HG02852 (cell line): ENCODE results near the gene FUT2.

Experiments
- ATAC-seq: cut with Tn5 transposase; IDR thresholded peaks from one replicate; pipeline ENCODE4 v1.9.1; 2021; ENCODE audit warnings: mild to moderate bottlenecking, moderate library complexity; ENCODE audit not compliant: unreplicated experiment

FUT2 gene

GRCh38 chr19:48749571-48750198 lies 53.9 kb downstream of the FUT2 start:
- ATAC-seq: no peak

GRCh38 chr19:48750351-48750750 lies 54.6 kb downstream of the FUT2 start:
- ATAC-seq: no peak

GRCh38 chr19:48750771-48751504 lies 55.2 kb downstream of the FUT2 start:
- ATAC-seq: no peak

- no peak for ATAC-seq
These were observed 56.2 kb downstream of the FUT2 start for GRCh38 chr19:48751845-48752495.

- no peak for ATAC-seq
These were observed 57.0 kb downstream of the FUT2 start, which contains the start of gene FUT1 for GRCh38 chr19:48752496-48753365. FUT1 (minus strand) TSS chr19:48752641; CDS start chr19:48751281, 1,360 bp downstream.

- ATAC-seq: no peak
These were observed 59.4 kb downstream of the FUT2 start, which contains the start of gene FGF21 for GRCh38 chr19:48755084-48755641. FGF21 (plus strand) TSS chr19:48755524; CDS start chr19:48756237, 713 bp downstream.
